GM12878 (cell line): Measurements from ENCODE around the gene ETV4. TPM values are rescaled to one million over a fixed set of nuclear protein-coding genes. Genes with fewer than 3 reads are reported as not detected.

Source experiments
- ATAC-seq: fragments of 200-7000 bp; cut with Tn5 transposase; 3 replicates; pipeline ENCODE4 v1.9.1; 2020; ENCODE audit warnings: mild to moderate bottlenecking, moderate library complexity
- BruUV-seq: library from RNA; stranded (reverse); fragments of 400-500 nt; replicated peaks from 2 replicates; lab custom pipeline; 2021; lab: Mats Ljungman, UMichigan
- CTCF ChIA-PET: fragments of 300-600 bp; sonication (Branson Sonifier 250); formaldehyde crosslinking; extraction: SDS; loops from one replicate; lab custom pipeline; 2021; ENCODE audit warnings: inconsistent platforms; lab: Yijun Ruan, JAX
- POLR2A ChIA-PET: fragments of 350-600 bp; formaldehyde crosslinking; extraction: SDS; loops from one replicate; lab custom pipeline; 2021; ENCODE audit warnings: inconsistent platforms; lab: Charles Lee
- RAD21 ChIA-PET: fragments of 300-600 bp; sonication (Branson Sonifier 250); formaldehyde crosslinking; loops from one replicate; lab custom pipeline; 2023; ENCODE audit warnings: antibody characterized with exemption; ENCODE audit not compliant: unreplicated experiment; lab: Charles Lee
- SMC1A ChIA-PET: fragments of 300-600 bp; sonication (Branson Sonifier 250); formaldehyde crosslinking; loops from one replicate; lab custom pipeline; 2023; ENCODE audit not compliant: unreplicated experiment, uncharacterized antibody; lab: Charles Lee
- DNase-seq: peaks from one replicate; pipeline ENCODE4 v3.0.0-alpha.2; 2011; ENCODE audit warnings: low read depth, low spot score
- FAIRE-seq: peaks from 3 replicates; lab custom pipeline; 2011; peaks lifted over from hg19 to GRCh38; lab: Jason Lieb, UNC
- H2AFZ ChIP-seq: 2 replicates; pipeline ENCODE4 v1.6.0; 2011; ENCODE audit warnings: low read depth, low read length, control low read depth; ENCODE audit not compliant: control insufficient read depth
- H3K27ac ChIP-seq: 2 replicates; pipeline ENCODE4 v1.5.1; 2011; ENCODE audit warnings: control low read depth; ENCODE audit not compliant: control insufficient read depth, insufficient read depth
- H3K27me3 ChIP-seq, 2 experiments: replicated peaks in 1 of 2; 2 replicates each; pipeline versions ENCODE4 v1.6.0 to v1.6.1; 2011; ENCODE audit warnings: low read length in 1 of 2; ENCODE audit not compliant: control insufficient read depth in 2 of 2, insufficient read depth in 2 of 2
- H3K36me3 ChIP-seq, 2 experiments: 2 replicates each; pipeline ENCODE4 v1.5.1; 2011; ENCODE audit warnings: low read length in 1 of 2; ENCODE audit not compliant: control insufficient read depth in 2 of 2, insufficient read depth in 2 of 2
- H3K4me1 ChIP-seq: 2 replicates; pipeline ENCODE4 v1.6.1; 2011; ENCODE audit warnings: mild to moderate bottlenecking, low read length, moderate library complexity, mixed read lengths; ENCODE audit not compliant: control insufficient read depth, insufficient read depth
- H3K4me2 ChIP-seq: 2 replicates; pipeline ENCODE4 v1.6.0; 2011; ENCODE audit warnings: control low read depth; ENCODE audit not compliant: control insufficient read depth, insufficient read depth
- H3K4me3 ChIP-seq: fragments of 200-600 bp; sonication (generic); 2 replicates; pipeline ENCODE4 v1.5.1; 2016
- H3K79me2 ChIP-seq: 2 replicates; pipeline ENCODE4 v1.6.0; 2011; ENCODE audit warnings: low read length; ENCODE audit not compliant: control insufficient read depth, insufficient read depth
- H3K9ac ChIP-seq: 2 replicates; pipeline ENCODE4 v1.8.0; 2011; ENCODE audit warnings: low read length, control low read depth, mixed read lengths; ENCODE audit not compliant: control insufficient read depth, insufficient read depth
- H3K9me3 ChIP-seq: replicated peaks from 3 replicates; pipeline ENCODE4 v1.5.1; 2011; ENCODE audit warnings: mild to moderate bottlenecking, low read length; ENCODE audit not compliant: control insufficient read depth, insufficient read depth
- H4K20me1 ChIP-seq: 2 replicates; pipeline ENCODE4 v1.6.0; 2011; ENCODE audit not compliant: control insufficient read depth, insufficient read depth
- BACH1 ChIP-seq: fragments of 450-650 bp; IDR thresholded peaks from 2 replicates; pipeline ENCODE4 v1.6.1; 2017; ENCODE audit warnings: mild to moderate bottlenecking, borderline replicate concordance
- BHLHE40 ChIP-seq, 2 experiments: fragments of 450-650 bp in 1 of 2; IDR thresholded peaks; 2 replicates each; pipeline ENCODE4 v1.6.1; 2011 to 2017; ENCODE audit warnings: low read depth in 2 of 2, borderline replicate concordance in 1 of 2, improper control_type of control experiment in 1 of 2, low read length in 1 of 2, mild to moderate bottlenecking in 1 of 2
- CEBPB ChIP-seq, 2 experiments: fragments of 150-350 bp in 1 of 2; IDR thresholded peaks; 2 replicates each; pipeline ENCODE4 v1.6.1; 2012 to 2014; ENCODE audit warnings: low read depth in 2 of 2, low read length in 2 of 2, borderline replicate concordance in 1 of 2, inconsistent platforms in 1 of 2
- HDAC2 ChIP-seq: fragments of 200-600 bp; sonication (generic); IDR thresholded peaks from 2 replicates; pipeline ENCODE4 v1.6.1; 2017
- IKZF2 ChIP-seq, 2 experiments: fragments of 450-650 bp; IDR thresholded peaks; 2 replicates each; pipeline ENCODE4 v1.6.1; 2017; ENCODE audit warnings: mild to moderate bottlenecking in 2 of 2, moderate library complexity in 2 of 2
- JUNB ChIP-seq: IDR thresholded peaks from 2 replicates; pipeline ENCODE4 v1.6.1; 2016; ENCODE audit warnings: antibody characterized with exemption, mild to moderate bottlenecking
- NFIC ChIP-seq: IDR thresholded peaks from 2 replicates; pipeline ENCODE4 v1.6.1; 2012; ENCODE audit warnings: low read depth, mild to moderate bottlenecking, inconsistent platforms, low read length, moderate library complexity
- NR2F1 ChIP-seq: fragments of 450-650 bp; conservative IDR thresholded peaks from 2 replicates; pipeline ENCODE4 v1.6.1; 2017; ENCODE audit warnings: mild to moderate bottlenecking
- POLR2AphosphoS5 ChIP-seq: IDR thresholded peaks from 2 replicates; pipeline ENCODE4 v1.6.1; 2011; ENCODE audit warnings: mild to moderate bottlenecking, low read length, inconsistent platforms
- RBBP5 ChIP-seq: fragments of 200-600 bp; sonication (generic); conservative IDR thresholded peaks from 2 replicates; pipeline ENCODE4 v1.6.1; 2016
- SPI1 ChIP-seq: IDR thresholded peaks from 2 replicates; pipeline ENCODE4 v1.6.1; 2011; ENCODE audit warnings: low read depth, mild to moderate bottlenecking, low read length, moderate library complexity, borderline replicate concordance; ENCODE audit not compliant: insufficient read depth
- ZNF384 ChIP-seq: IDR thresholded peaks from 2 replicates; pipeline ENCODE4 v1.6.1; 2012; ENCODE audit warnings: low read depth, mild to moderate bottlenecking, low read length, improper control_type of control experiment, borderline replicate concordance
- WGBS: methylation state at CpG from one replicate; pipeline ENCODE4 v1.1.6; 2016; ENCODE audit warnings: low lambda C conversion rate; ENCODE audit not compliant: insufficient replicate concordance, insufficient coverage; ENCODE audit errors: missing lambda C conversion rate; 5-methylcytosine and 5-hydroxymethylcytosine counted together
- in situ Hi-C: fragments of 300-500 bp; cut with MboI; formaldehyde crosslinking; loops from 9 replicates; pipeline ENCODE4 v1.14.3; 2018; ENCODE audit warnings: mixed read lengths
- intact Hi-C: fragments of 100-400 bp; cut with micrococcal nuclease; formaldehyde crosslinking; loops from one replicate; pipeline ENCODE4 v1.14.2; 2022; ENCODE audit not compliant: unreplicated experiment
- polyA plus RNA-seq, 11 experiments: library from polyadenylated mRNA; depleted of rRNA in 4 of 11; unstranded in 6 of 11; stranded (reverse) in 5 of 11; fragments of >200 nt; fragmentation: Nextera tagmentation in 4 of 11; fragmentation: Illumina TruSeq in 1 of 11; extraction: Ambion mirVana in 4 of 11; extraction: Trizol in 1 of 11; gene quantifications; 1 replicate in 1 of 11; 2 replicates in 10 of 11; pipeline versions ENCODE4 v1.2.1 to v1.2.3, GENCODE V29; 2011 to 2016; ENCODE audit warnings: inconsistent platforms in 2 of 11, missing spikeins in 2 of 11, low read depth in 1 of 11
- total RNA-seq, 4 experiments: library from RNA; depleted of rRNA in 3 of 4; stranded (reverse); fragments of >200 nt in 3 of 4; fragmentation: Illumina TruSeq in 1 of 4; extraction: Trizol in 1 of 4; gene quantifications; 2 replicates each; pipeline versions ENCODE4 v1.2.1 to v1.2.3, GENCODE V29; 2013 to 2021

The ETV4 gene
- total and polyA plus RNA-seq, 10 of the 15 experiments (the other 5 are each of a cell fraction or from before 2014, with no cell fraction given) = 0.19 to 14.5 (median 1.8) TPM

DNA sequence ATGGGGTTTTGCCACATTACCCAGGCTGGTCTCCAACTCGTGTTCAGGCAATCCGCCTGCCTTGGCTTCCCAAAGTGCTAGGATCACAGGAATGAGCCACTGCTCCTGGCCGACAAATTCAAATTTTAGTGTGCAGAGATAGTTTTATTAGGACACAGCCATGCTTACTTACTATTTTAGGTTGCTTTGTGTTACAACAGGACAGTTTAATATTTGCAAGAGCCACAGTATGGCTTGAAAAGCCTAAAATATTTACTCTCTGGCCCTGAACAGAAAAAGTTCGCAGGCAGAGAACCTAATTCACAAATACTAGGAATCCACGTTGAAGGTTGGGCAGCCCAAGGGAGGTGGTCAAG is 12.6 kb upstream of the ETV4 start:
- TF ChIP-seq JUNB = no peak
- TF ChIP-seq CEBPB (IDR thresholded peaks at IDR 0.05; ENCODE audit: borderline replicate concordance in 1 of 2, low read depth in 2 of 2, low read length in 2 of 2) = no peak
- no peak for TF ChIP-seq NFIC
- TF ChIP-seq, all 136 proteins: peak for 0
- no peaks in the 10 kb centered on the region for H4K20me1 ChIP-seq
- no peak for DNase-seq
- ChIA-PET SMC1A (interaction anchor here (1.3 to 1.8 kb wide), 2 partner anchors 18 to 136 kb away, joined by 3 to 8 read pairs; no protein-coding TSS in a partner anchor), CTCF (interaction anchor here (1.2 kb wide), 2 partner anchors 16 to 75 kb away, joined by 3 read pairs; partner anchors contain the start of gene DHX8), RAD21 (no interaction called here), POLR2A (interaction anchor here (0.9 to 1.0 kb wide), 2 partner anchors 12 to 31 kb away, joined by 3 to 4 read pairs; partner anchors contain the start of gene ETV4)
- BruUV-seq = no TSS peak
- no peaks in the 10 kb centered on the region; the same call in 1 of the 2 replicates for H3K4me1 ChIP-seq
- FAIRE-seq = no peak
- H3K9ac ChIP-seq = no peak overlapping the region
- peaks cover 3 to 6% of the 10 kb centered on the region in 2 experiments; a peak in 2 of 4 replicates for H3K27me3 ChIP-seq
- WGBS = 31% methylated on average over 5 of the region's 5 CpGs
- no peak for ATAC-seq
- H3K9me3 ChIP-seq = no peaks in the 10 kb centered on the region
- no peak overlapping the region for H3K4me3 ChIP-seq
- in situ Hi-C loops (no loop called here), intact Hi-C loops (no loop called here)
- no peak overlapping the region for H3K27ac ChIP-seq
- H2AFZ ChIP-seq = no peak overlapping the region
- H3K36me3 ChIP-seq = no peaks in the 10 kb centered on the region
- no peak overlapping the region for H3K4me2 ChIP-seq
- H3K79me2 ChIP-seq = no peaks in the 10 kb centered on the region

DNA sequence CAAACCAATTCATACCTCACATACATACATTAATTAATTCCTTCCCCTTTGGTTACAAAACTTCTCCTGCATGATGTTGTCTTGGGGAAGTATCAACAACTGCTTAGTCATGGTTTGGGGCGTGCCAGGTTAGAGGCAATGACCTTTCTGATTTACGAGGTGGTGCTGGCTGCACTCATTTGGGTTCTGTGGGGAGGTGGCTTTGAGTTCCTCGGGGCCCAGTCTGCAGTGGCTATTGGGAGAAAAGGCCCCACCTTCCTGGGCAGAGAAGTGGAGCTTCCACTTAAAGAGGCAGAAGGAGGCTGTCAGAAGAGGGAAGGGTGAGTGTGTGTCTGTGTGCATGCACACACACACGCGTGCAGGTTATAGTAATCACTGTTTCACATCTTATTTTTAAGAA is 10.2 kb upstream of the ETV4 start:
- 35% methylated on average over 5 of the region's 5 CpGs for WGBS
- H3K4me2 ChIP-seq = no peak overlapping the region
- no peak overlapping the region for H3K9ac ChIP-seq
- H3K4me1 ChIP-seq = no peaks in the 10 kb centered on the region; the same call in 1 of the 2 replicates
- POLR2A ChIA-PET = interaction anchor here (0.7 kb wide), 1 partner anchor 152 kb away, joined by 9 read pairs; no protein-coding TSS in a partner anchor
- no peak overlapping the region for H3K4me3 ChIP-seq
- DNase-seq (no peak), FAIRE-seq (peak; percentile 54)
- H4K20me1 ChIP-seq = no peaks in the 10 kb centered on the region
- RAD21 ChIA-PET = interaction anchor here (0.8 to 1.3 kb wide), 3 partner anchors 9 to 32 kb away, joined by 3 to 4 read pairs (median 3); no protein-coding TSS in a partner anchor
- no peaks in the 10 kb centered on the region for H3K79me2 ChIP-seq
- H3K27me3 ChIP-seq = no peaks in the 10 kb centered on the region
- TF ChIP-seq ZNF384 = no peak
- no peak for TF ChIP-seq POLR2AphosphoS5
- TF ChIP-seq SPI1 = no peak
- peak; percentile 40; the same call in 1 of the 2 replicates for TF ChIP-seq NR2F1
- TF ChIP-seq IKZF2 (IDR thresholded peaks at IDR 0.05) = peak in 1 of 2 experiments; percentile 10; a peak in 1 of 4 replicates
- peak in 1 of 2 experiments; percentile 58; a peak in 1 of 4 replicates for TF ChIP-seq BHLHE40 (IDR thresholded peaks at IDR 0.05; ENCODE audit: borderline replicate concordance in 1 of 2, low read depth in 2 of 2, low read length in 1 of 2)
- peak; percentile 67; the same call in 1 of the 2 replicates for TF ChIP-seq BACH1
- TF ChIP-seq RBBP5 = no peak
- no peak for TF ChIP-seq HDAC2
- TF ChIP-seq, all 136 proteins: peak for 4
- peak; percentile 73 for ATAC-seq
- intact Hi-C loops (no loop called here), in situ Hi-C loops (no loop called here)
- SMC1A ChIA-PET = interaction anchor here (0.6 to 1.9 kb wide), 7 partner anchors 9 to 71 kb away, joined by 3 to 6 read pairs (median 3); no protein-coding TSS in a partner anchor
- CTCF ChIA-PET = interaction anchor here (0.6 to 1.5 kb wide), 3 partner anchors 9 to 72 kb away, joined by 3 to 5 read pairs (median 3); partner anchors contain the start of gene DHX8
- no peak overlapping the region for H3K27ac ChIP-seq
- peak overlapping the region; percentile 66 for H2AFZ ChIP-seq
- H3K36me3 ChIP-seq = no peaks in the 10 kb centered on the region
- BruUV-seq = no TSS peak
- no peaks in the 10 kb centered on the region for H3K9me3 ChIP-seq
